ENCODE measurements around the gene DNAJC9. TPM values are rescaled to one million over a fixed set of nuclear protein-coding genes. Genes with fewer than 3 reads are reported as not detected.
A peak's percentile ranks its signal among the peaks of the same experiment; 100 is the strongest.

Gene DNAJC9
- total and polyA plus RNA-seq, 12 donors: 10.6 to 39.9 (median 13.7) TPM

- Histone ChIP-seq H3K27me3 (no peaks in the 10 kb centered on the region), H3K4me3 (no peak overlapping the region), H3K4me1 (replicated peaks in 1 of 2) (peaks cover 0 to 7% of the 10 kb centered on the region in 2 donors), H3K27ac (no peak overlapping the region), H3K9me3 (replicated peaks in 1 of 3) (no peaks in the 10 kb centered on the region), H3K36me3 (replicated peaks in 1 of 2) (peaks cover 0 to 3% of the 10 kb centered on the region in 2 donors)
- DNase-seq: no peak
- no peak for TF ChIP-seq CTCF (IDR thresholded peaks at IDR 0.05)
- TF ChIP-seq POLR2A (IDR thresholded peaks at IDR 0.05): no peak
- WGBS, 4 donors: 87 to 95% (median 94%) methylated on average over 1 of the region's 1 CpG
- intact Hi-C loops (cut with DNase I): no loop called here
Measured at GRCh38 chr10:73220989-73221388, 26.1 kb downstream of the DNAJC9 start.

GRCh38 chr10:73219384-73219783, 27.7 kb downstream of the DNAJC9 start:
- no peaks in the 10 kb centered on the region for H3K9me3 ChIP-seq (replicated peaks in 1 of 3)
- DNase-seq: no peak
- intact Hi-C loops (cut with DNase I): no loop called here

GRCh38 chr10:73218431-73219191, 28.4 kb downstream of the DNAJC9 start:
- WGBS, 4 donors: 89 to 100% (median 94%) methylated on average over 2 of the region's 2 CpGs
- Histone ChIP-seq H3K9me3 (replicated peaks in 1 of 3) (no peaks in the 10 kb centered on the region), H3K27ac (no peak overlapping the region), H3K4me1 (replicated peaks in 1 of 2) (peaks cover 0 to 7% of the 10 kb centered on the region in 2 donors), H3K4me3 (no peak overlapping the region), H3K27me3 (no peaks in the 10 kb centered on the region), H3K36me3 (replicated peaks in 1 of 2) (peaks cover 0 to 3% of the 10 kb centered on the region in 2 donors)
- TF ChIP-seq CTCF (IDR thresholded peaks at IDR 0.05): peak in 2 of 6 experiments; percentile 16 to 29
- TF ChIP-seq POLR2A (IDR thresholded peaks at IDR 0.05): no peak
- DNase-seq: no peak
- intact Hi-C loops (cut with DNase I): no loop called here

More at GRCh38 chr10:73219384-73219783, 27.7 kb downstream of the DNAJC9 start:
- Histone ChIP-seq H3K27ac (no peak overlapping the region), H3K36me3 (replicated peaks in 1 of 2) (peaks cover 0 to 3% of the 10 kb centered on the region in 2 donors), H3K4me3 (no peak overlapping the region), H3K27me3 (no peaks in the 10 kb centered on the region), H3K4me1 (replicated peaks in 1 of 2) (peaks cover 0 to 7% of the 10 kb centered on the region in 2 donors)
- no peak for TF ChIP-seq POLR2A (IDR thresholded peaks at IDR 0.05)
- no peak for TF ChIP-seq CTCF (IDR thresholded peaks at IDR 0.05)

- Histone ChIP-seq H3K27me3 (no peaks in the 10 kb centered on the region), H3K9me3 (replicated peaks in 1 of 3) (no peaks in the 10 kb centered on the region)
- 91 to 98% (median 94%) methylated on average over 2 of the region's 2 CpGs for WGBS, 4 donors
Measured at GRCh38 chr10:73217628-73218027, 29.4 kb downstream of the DNAJC9 start.

More at GRCh38 chr10:73217628-73218027, 29.4 kb downstream of the DNAJC9 start:
- Histone ChIP-seq H3K27ac (no peak overlapping the region), H3K36me3 (replicated peaks in 1 of 2) (peaks cover 0 to 3% of the 10 kb centered on the region in 2 donors), H3K4me1 (replicated peaks in 1 of 2) (peaks cover 4 to 7% of the 10 kb centered on the region in 2 donors), H3K4me3 (no peak overlapping the region)
- no peak for DNase-seq
- intact Hi-C loops (cut with DNase I): no loop called here
- TF ChIP-seq POLR2A (IDR thresholded peaks at IDR 0.05): no peak
- TF ChIP-seq CTCF (IDR thresholded peaks at IDR 0.05): no peak

Data from adrenal gland (tissue), 12 donors.